Progenitor cell of endocrine pancreas (in vitro differentiated cells): ENCODE results near the gene MPRIP. TPM values are rescaled to one million over a fixed set of nuclear protein-coding genes. Genes with fewer than 3 reads are reported as not detected.

ENCODE experiments used
- DNase-seq: peaks from one replicate; pipeline ENCODE4 v3.0.0; 2021; ENCODE audit warnings: low spot score; ENCODE audit not compliant: unreplicated experiment
- H3K27ac Mint-ChIP-seq: 2 replicates; pipeline ENCODE4 v1.8.0; 2021; ENCODE audit warnings: mild to moderate bottlenecking, moderate library complexity, mixed read lengths
- H3K27me3 Mint-ChIP-seq: 2 replicates; pipeline ENCODE4 v1.8.0; 2021; ENCODE audit warnings: mixed read lengths
- H3K36me3 Mint-ChIP-seq: 2 replicates; pipeline ENCODE4 v1.8.0; 2022; ENCODE audit warnings: mixed read lengths; ENCODE audit not compliant: insufficient read depth
- H3K4me1 Mint-ChIP-seq: 2 replicates; pipeline ENCODE4 v1.8.0; 2021; ENCODE audit warnings: low read depth, mixed read lengths
- H3K4me3 Mint-ChIP-seq: 2 replicates; pipeline ENCODE4 v1.8.0; 2021; ENCODE audit warnings: low read depth, mild to moderate bottlenecking, moderate library complexity, mixed read lengths
- H3K9me3 Mint-ChIP-seq: 2 replicates; pipeline ENCODE4 v1.8.0; 2021; ENCODE audit warnings: low read depth, mixed read lengths
- total RNA-seq: library from RNA; stranded (reverse); gene quantifications from 2 replicates; pipeline ENCODE4 v1.2.1, GENCODE V29; 2021
- TF ChIP-seq, protein P1 (sequence below): fragments of 200-600 bp; sonication (generic); IDR thresholded peaks from one replicate; pipeline ENCODE4 v1.5.0; 2021; ENCODE audit warnings: antibody characterized with exemption, mild to moderate bottlenecking; ENCODE audit not compliant: unreplicated experiment

Gene MPRIP
- total RNA-seq, 1 donor from 2014 or later: 195 TPM

DNA sequence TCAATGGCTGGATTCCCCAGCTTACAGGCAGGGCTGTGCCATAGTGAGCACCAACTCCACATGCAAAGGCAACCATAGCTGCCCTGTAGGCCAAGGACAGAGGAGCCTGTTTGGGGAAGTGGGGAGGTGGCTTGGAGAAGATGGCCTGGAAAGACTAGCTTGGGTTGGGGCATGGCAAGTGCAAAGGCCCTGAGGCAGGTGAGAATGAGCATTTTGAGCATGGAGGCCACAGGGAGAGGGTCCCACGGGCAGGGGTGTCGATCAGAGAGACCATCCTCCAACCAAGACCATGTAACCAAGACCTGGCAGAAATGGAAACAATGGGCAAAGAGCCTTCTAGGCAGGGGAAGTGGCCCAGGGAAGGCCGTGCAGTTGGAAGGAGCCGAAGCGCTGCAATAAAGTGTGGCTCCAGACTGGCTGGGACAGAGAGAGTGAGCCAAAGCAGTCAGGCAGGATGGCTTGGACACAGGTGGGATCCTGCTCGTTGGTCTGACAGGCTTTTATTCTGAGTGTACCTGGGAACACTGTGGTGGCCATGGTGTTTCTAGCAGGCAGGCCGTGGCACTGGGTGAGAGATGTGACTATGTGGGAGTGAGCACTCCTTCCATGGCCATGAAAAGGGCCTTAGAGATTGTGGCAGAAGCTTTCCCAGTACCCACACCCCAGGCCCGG is 24.8 kb upstream of the MPRIP start:
- DNase-seq: no peak
- TF ChIP-seq, protein P1, sequence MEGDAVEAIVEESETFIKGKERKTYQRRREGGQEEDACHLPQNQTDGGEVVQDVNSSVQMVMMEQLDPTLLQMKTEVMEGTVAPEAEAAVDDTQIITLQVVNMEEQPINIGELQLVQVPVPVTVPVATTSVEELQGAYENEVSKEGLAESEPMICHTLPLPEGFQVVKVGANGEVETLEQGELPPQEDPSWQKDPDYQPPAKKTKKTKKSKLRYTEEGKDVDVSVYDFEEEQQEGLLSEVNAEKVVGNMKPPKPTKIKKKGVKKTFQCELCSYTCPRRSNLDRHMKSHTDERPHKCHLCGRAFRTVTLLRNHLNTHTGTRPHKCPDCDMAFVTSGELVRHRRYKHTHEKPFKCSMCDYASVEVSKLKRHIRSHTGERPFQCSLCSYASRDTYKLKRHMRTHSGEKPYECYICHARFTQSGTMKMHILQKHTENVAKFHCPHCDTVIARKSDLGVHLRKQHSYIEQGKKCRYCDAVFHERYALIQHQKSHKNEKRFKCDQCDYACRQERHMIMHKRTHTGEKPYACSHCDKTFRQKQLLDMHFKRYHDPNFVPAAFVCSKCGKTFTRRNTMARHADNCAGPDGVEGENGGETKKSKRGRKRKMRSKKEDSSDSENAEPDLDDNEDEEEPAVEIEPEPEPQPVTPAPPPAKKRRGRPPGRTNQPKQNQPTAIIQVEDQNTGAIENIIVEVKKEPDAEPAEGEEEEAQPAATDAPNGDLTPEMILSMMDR: no peak
- Mint-ChIP-seq H3K4me1 (peaks cover 17% of the 10 kb centered on the region), H3K27ac (peak overlapping the region; percentile 31), H3K9me3 (no peaks in the 10 kb centered on the region), H3K4me3 (no peak overlapping the region), H3K36me3 (no peaks in the 10 kb centered on the region), H3K27me3 (peaks cover 11% of the 10 kb centered on the region)

DNA sequence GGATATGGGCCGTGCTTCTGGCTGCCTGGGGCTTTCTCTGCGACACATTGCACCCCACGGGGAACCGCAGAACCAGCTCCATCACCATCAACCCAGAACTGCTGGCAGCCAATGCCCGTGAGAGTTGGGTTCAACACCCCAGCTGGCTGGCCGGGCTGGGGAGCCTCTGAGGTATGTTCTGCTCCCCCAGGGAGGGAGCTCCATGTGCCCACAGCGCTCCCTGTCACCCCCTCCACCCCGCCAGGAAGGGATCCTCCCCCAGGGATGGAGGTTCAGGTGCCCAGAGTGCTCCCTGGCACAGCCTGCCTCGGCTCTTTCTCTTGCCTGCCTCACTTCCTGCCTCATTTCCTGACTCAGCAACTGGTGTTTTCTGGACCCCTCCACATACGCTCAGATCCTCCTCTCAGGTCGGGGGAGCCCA is 24.2 kb upstream of the MPRIP start:
- Mint-ChIP-seq H3K27ac (no peak overlapping the region), H3K4me3 (no peak overlapping the region), H3K9me3 (no peaks in the 10 kb centered on the region), H3K4me1 (peaks cover 17% of the 10 kb centered on the region), H3K27me3 (peaks cover 11% of the 10 kb centered on the region), H3K36me3 (no peaks in the 10 kb centered on the region)
- no peak for DNase-seq
- TF ChIP-seq, protein P1: no peak

DNA sequence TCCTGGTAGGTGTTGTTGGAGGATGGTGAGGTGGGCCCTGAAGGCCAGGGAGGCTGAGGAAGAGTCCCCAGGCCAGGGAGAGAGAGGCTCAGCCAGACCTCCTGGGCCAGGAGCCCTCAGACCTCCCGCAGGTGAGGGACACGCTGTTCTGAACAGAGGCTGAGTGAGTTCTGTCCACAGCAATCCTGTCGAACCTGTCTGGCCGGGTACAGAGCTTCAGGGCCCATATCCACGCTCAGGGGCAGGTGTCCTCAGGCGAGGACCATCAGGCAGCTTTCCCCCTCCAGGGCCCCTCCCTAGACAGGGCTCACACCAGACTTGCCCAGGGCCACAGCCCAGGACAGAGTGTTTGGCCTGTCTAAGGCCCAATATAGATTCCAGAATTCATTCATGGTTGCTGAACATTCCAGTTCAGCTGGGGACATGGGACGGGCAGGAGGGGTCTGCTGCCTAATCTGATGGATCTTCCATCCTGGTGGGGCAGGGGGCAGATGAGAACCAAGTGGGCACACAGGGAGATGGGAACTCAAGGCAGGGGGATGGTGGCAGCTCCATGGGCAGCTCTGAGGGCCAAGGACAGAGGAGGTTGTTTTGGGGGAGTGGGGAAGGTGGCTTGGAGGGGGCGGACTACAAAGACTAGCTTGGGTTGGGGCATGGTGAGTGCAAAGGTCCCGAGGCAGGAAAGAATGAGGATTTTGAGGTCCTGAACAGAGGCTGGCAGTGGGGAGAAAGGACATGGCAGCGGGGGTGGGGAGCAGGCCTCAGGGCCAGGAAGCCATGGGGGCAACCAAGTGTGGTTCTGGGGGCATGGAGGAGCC is 23.4 kb upstream of the MPRIP start:
- Mint-ChIP-seq H3K27ac (peak overlapping the region; percentile 58), H3K4me3 (no peak overlapping the region)

DNA sequence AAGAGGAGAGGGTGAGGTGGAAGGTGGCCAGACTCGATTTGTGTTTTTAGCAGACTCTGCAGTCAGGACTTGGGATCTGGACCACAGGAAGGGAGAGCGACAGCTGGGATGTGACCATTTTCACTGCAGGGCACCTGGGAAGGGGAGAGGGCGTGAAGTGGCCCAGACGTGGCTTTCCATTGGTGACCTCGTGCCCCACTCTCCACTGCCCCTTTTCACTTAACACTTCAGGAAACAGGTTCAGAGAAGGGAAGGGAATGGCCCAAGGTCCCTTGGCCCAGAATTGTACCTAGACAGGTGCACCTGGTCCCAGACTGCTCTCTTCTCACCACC is 22.9 kb upstream of the MPRIP start:
- H3K9me3 Mint-ChIP-seq: no peaks in the 10 kb centered on the region
- TF ChIP-seq, protein P1: no peak
- peaks cover 17% of the 10 kb centered on the region for H3K4me1 Mint-ChIP-seq
- DNase-seq: no peak
- H3K27ac Mint-ChIP-seq: no peak overlapping the region
- H3K36me3 Mint-ChIP-seq: no peaks in the 10 kb centered on the region
- peaks cover 8% of the 10 kb centered on the region for H3K27me3 Mint-ChIP-seq
- H3K4me3 Mint-ChIP-seq: no peak overlapping the region

More for the DNA sequence above, 23.4 kb upstream of the MPRIP start:
- Mint-ChIP-seq H3K27me3 (peaks cover 11% of the 10 kb centered on the region), H3K4me1 (peaks cover 17% of the 10 kb centered on the region), H3K9me3 (no peaks in the 10 kb centered on the region), H3K36me3 (no peaks in the 10 kb centered on the region)
- TF ChIP-seq, protein P1: no peak
- peak; percentile 26 for DNase-seq

DNA sequence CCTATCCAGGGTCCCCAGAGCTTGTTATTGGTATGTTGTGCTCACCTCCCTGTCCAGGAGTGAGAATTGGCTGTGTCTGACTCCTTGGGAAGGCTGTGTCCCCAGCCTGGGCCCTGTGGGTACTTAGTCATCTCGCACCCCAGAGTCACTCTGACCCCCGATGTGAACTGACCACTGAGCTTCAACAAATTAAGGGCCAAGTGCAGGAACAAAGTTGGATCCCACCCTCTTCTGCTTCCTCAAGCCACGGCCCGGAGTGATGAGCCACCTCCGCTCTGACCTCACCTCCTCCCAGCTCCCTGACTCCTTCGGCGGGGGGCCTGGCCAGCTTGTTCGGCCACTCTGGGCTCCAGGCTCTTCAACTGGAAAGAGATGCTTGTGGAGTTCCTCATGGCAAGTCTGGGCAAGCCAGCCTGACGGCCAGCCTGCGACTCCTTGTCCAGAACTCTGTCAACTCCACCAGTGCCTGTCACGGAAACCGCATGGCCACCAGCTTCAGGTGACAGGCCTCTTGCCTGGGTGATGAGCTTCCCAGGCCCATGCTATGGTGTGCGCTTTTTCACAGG is 22.3 kb upstream of the MPRIP start:
- no peak for DNase-seq
- TF ChIP-seq, protein P1: no peak
- Mint-ChIP-seq H3K27me3 (peaks cover 3% of the 10 kb centered on the region), H3K4me3 (no peak overlapping the region), H3K36me3 (no peaks in the 10 kb centered on the region), H3K27ac (peak overlapping the region; percentile 41), H3K4me1 (peaks cover 17% of the 10 kb centered on the region), H3K9me3 (no peaks in the 10 kb centered on the region)
